ENCODE data around the gene TPM4.

Gene TPM4

GRCh38 chr19:16041299-16041990 lies 34.9 kb upstream of the TPM4 start:
- DNase-seq (ENCODE audit: extremely low spot score, insufficient read length, low read depth) (peak; percentile 65), FAIRE-seq (peak; percentile 77)

DNA sequence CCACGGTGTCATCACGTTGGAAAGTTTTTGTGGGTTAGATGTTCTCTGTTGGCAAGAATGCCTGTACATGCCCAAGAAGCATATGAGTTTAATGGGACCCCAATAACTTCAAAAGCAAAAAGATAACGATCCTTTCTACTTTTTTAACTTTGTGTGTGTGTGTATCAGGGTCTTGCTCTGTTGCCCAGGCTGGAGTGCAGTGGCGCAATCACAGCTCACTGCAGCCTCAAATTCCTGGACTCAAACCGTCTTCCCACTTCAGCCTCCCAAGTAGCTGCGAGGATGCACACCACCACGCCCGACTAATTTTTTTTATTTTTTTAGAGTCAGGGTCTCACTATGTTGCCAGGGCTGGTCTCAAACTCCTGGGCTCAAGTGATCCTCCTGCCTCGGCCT lies 34.3 kb upstream of the TPM4 start:
- DNase-seq (ENCODE audit: extremely low spot score, insufficient read length, low read depth): no peak
- FAIRE-seq: no peak

- FAIRE-seq (no peak), DNase-seq (ENCODE audit: extremely low spot score, insufficient read length, low read depth) (no peak)
Measured at GRCh38 chr19:16042533-16043085, 33.7 kb upstream of the TPM4 start.

- no peak for DNase-seq (ENCODE audit: extremely low spot score, insufficient read length, low read depth)
- no peak for FAIRE-seq
Measured at GRCh38 chr19:16043156-16043757, 33.0 kb upstream of the TPM4 start.

DNA sequence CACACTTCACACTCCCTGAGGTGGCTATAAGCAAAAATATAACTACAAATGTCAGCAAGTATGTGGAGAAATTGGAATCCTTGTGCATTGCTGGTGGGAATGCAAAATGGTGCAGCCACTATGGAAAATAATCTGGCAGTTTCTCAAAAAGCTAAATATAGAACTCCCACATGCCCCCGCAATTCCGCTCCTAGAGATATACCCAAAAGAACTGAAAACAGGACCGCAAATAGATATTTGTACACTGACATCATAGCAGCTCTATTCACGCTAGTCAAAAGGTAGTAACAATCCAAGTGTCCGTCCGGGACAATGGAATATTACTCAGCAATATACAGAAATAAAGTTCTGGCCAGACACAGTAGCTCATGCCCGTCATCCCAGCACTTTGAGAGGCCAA lies 31.5 kb upstream of the TPM4 start:
- FAIRE-seq (no peak), DNase-seq (ENCODE audit: extremely low spot score, insufficient read length, low read depth) (no peak)

DNA sequence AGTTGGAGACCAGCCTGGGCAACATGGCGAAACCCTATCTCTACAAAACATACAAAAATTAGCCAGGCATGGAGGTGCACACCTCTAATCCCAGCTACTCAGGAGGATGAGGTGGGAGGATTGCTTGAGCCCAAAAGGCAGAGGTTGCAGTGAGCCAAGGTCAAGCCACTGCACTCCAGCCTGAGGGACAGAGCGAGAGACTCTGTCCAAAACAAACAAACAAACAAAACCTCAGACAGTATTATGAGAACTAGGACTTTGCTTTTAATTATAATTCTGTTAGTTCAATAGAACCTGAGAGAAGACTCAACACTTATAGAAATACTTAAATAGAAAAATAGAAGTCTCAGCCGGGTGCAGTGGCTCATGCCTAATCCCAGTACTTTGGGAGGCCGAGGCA lies 31.1 kb upstream of the TPM4 start:
- FAIRE-seq: no peak
- no peak for DNase-seq (ENCODE audit: extremely low spot score, insufficient read length, low read depth)

DNA sequence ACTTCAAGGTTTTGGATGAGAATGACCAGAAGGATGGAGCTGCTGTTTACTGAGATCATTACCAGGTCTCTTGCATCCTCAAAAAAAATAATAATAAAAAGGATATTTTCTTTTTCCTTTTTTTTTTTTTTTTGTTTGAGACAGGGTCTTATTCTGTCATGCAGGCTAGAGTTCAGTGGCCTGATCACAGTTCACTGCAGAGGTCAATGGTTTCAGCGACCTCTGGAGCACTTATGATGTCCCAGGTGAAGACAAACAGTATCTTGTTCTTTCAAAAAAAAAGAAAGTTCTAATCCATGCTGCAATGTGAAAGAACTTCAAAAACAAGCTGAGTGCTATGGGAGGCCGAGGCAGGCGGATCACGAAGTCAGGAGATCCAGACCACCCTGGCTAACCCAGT lies 30.4 kb upstream of the TPM4 start:
- FAIRE-seq: no peak
- no peak for DNase-seq (ENCODE audit: extremely low spot score, insufficient read length, low read depth)

- DNase-seq (ENCODE audit: extremely low spot score, insufficient read length, low read depth) (no peak), FAIRE-seq (no peak)
Measured at GRCh38 chr19:16048583-16048982, 27.7 kb upstream of the TPM4 start.

GRCh38 chr19:16051254-16052025 lies 24.9 kb upstream of the TPM4 start:
- no peak for FAIRE-seq
- no peak for DNase-seq (ENCODE audit: extremely low spot score, insufficient read length, low read depth)

DNA sequence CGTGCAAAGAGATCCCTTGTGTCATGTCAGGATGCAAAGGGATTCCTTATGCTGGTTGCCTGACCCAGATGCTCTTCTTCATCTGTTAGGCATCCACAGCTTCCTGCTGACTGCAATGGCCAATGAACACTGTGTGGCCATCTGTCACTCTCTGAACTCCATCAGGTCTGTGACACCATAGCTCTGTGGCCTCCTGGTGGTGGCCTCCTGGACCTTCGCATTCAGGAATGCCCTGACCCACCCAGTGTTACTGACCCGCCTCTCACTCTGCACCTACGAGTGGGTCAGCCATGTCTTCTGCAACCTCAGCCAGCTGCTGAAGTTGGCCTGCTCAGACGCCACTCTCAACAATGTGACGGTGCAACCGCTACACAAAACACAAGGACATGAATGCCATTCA lies 23.9 kb upstream of the TPM4 start:
- no peak for FAIRE-seq
- DNase-seq (ENCODE audit: extremely low spot score, insufficient read length, low read depth): no peak

DNA sequence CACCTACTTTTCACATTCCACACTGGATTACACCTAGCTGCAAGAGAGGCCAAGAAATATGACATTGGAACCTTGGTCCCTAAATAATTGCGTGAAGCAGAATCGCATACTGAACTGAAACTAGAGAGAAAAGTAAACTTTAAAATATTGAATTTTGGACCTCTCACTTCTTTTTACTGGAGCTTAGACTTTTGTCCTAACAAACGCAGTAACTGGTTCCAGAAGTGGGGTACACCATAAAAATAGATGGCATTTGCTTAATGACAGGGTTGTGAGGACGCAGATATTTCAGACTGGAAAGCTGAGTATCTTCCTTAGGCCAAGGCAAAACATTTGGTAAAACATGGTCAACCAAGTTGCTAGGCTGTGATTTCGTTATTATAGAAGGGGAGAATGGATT lies 19.2 kb upstream of the TPM4 start:
- no peak for DNase-seq (ENCODE audit: extremely low spot score, insufficient read length, low read depth)
- FAIRE-seq: no peak

- FAIRE-seq: no peak
- no peak for DNase-seq (ENCODE audit: extremely low spot score, insufficient read length, low read depth)
Measured at GRCh38 chr19:16060294-16060693, 16.0 kb upstream of the TPM4 start.

GRCh38 chr19:16061943-16062342 lies 14.4 kb upstream of the TPM4 start:
- DNase-seq (ENCODE audit: extremely low spot score, insufficient read length, low read depth) (no peak), FAIRE-seq (no peak)

DNA sequence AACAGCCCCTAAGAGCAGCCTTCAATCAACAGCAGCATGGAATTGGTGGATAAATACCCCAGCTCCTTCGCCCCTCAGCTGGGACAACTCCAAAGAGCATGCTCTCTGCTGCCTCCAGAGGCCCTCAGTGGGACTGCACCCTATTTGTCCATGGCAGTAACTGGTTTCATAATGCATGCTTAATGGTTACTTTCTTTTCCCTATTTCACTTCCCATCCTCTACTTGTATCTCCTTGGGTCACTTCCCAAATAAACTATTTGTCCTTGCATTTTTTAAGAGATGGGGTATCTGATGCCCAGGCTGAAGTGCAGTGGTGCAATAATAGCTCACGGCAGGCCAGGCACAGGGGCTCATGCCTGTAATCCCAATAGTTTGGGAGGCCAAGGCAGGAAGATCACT lies 13.5 kb upstream of the TPM4 start:
- no peak for DNase-seq (ENCODE audit: extremely low spot score, insufficient read length, low read depth)
- peak; percentile 96 for FAIRE-seq

DNA sequence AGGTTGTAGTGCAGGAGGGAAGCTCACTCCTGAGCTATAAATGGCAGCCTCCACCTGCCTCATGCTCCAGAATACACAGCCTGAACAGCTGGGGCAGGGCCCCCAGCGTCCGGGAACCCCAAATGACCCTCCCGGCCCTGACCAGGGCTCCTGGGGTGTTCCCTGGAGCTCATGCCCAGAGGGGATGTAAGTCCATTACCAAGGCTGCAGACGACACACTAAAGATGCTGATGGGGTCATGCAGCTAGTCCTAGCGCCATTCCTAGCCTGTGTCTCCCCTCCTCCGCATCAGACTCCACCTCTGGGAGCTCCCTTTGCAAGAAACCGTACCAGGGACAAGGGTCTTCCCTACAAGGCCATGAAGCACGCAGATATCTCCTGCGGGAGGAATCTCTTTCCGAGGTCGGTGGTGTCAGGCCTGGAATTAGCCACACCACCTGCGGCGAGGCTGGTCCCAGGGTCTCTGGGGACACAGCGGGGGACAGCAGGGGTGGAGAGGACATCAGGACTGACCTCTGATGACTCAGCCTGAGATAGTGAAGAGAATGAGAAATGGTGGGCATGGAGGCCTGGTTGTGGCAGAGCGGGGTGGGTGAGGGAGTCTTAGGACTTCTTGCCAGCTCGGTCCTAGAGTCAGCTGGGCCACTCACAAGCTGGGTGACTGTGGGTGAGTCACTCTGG lies 11.9 kb upstream of the TPM4 start:
- DNase-seq (ENCODE audit: extremely low spot score, insufficient read length, low read depth) (no peak), FAIRE-seq (no peak)

DNA sequence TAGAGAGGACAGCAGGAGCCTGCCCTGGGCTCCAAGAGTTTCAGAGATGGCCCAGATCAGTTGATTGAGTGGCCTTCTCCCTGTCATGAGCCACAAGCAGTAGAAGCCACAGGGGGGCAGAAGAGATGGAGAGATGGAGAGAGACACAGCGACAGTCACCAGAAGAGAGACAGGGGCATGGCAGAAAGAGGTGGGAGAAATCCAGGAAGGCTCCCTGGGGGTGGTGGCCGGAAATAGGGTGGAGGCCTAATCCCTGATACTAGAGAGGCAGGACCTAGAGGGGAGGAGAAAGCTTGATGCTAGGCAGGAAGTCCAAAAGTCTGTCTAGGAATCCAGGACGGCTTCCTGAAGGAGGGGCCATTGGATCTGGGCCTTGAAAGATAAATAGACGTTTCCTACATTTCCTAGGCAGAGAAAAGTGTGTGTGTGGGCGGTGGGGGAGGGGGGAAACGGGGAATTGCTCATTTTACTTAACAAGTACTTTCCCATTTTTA lies 9.6 kb upstream of the TPM4 start:
- FAIRE-seq (peak; percentile 53), DNase-seq (ENCODE audit: extremely low spot score, insufficient read length, low read depth) (no peak)

DNA sequence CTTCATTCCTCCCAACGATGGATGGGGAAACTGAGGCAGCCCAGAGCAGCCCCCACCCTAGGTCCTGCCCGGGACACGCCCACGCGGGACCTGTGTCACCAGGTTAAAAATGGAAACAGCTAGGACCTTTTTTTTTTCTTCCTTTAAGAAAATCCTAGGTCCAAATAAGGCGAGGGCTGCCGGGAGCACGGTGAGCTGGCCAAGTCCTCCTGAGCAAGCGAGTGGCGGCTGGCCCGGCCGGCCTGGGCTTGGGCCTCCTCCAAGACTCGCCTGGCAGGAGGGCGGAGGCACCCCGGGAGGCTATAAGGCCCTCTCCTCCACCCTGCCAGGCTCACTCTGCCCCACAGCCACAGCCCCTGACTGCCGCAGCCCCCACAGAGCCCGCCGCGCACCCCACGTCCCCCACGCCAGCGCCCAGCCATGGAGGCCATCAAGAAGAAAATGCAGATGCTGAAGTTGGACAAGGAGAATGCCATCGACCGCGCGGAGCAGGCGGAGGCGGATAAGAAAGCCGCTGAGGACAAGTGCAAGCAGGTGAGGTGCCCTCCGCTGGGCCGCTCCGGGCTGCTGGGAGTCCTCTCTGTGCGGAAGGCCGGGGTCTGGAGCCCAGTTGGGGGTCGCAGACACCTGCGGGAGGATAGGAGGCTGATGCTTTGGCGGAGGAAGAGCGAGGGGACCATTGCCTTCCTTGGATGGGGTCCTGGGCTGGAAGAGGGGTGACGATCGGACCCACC lies 8.9 kb upstream of the TPM4 start:
- FAIRE-seq: no peak
- no peak for DNase-seq (ENCODE audit: extremely low spot score, insufficient read length, low read depth)

GRCh38 chr19:16068696-16069259 lies 7.5 kb upstream of the TPM4 start:
- DNase-seq (ENCODE audit: extremely low spot score, insufficient read length, low read depth): no peak
- no peak for FAIRE-seq

GRCh38 chr19:16069813-16070365 lies 6.4 kb upstream of the TPM4 start:
- no peak for FAIRE-seq
- no peak for DNase-seq (ENCODE audit: extremely low spot score, insufficient read length, low read depth)
